GM10248 (cell line): ENCODE data around the gene CDC6.

ENCODE experiments used
- CTCF ChIA-PET: fragments of 300-600 bp; sonication (Branson Sonifier 250); formaldehyde crosslinking; extraction: SDS; loops from one replicate; lab custom pipeline; 2021; ENCODE audit warnings: antibody characterized with exemption; lab: Yijun Ruan, JAX
- POLR2A ChIA-PET: fragments of 350-650 bp; sonication (Branson Sonifier 250); formaldehyde crosslinking; extraction: SDS; loops from one replicate; lab custom pipeline; 2020; ENCODE audit warnings: antibody characterized with exemption; lab: Yijun Ruan, JAX
- DNase-seq: peaks from one replicate; pipeline ENCODE4 v3.0.0; 2012; ENCODE audit errors: extremely low spot score
- CTCF ChIP-seq: IDR thresholded peaks from 2 replicates; pipeline ENCODE4 v1.5.1; 2012; ENCODE audit warnings: mild to moderate bottlenecking, low read depth; ENCODE audit errors: extremely low read depth, missing control alignments, control extremely low read depth

Gene CDC6

GRCh38 chr17:40312893-40313667 lies 25.4 kb downstream of the CDC6 start:
- ChIA-PET CTCF (interaction anchor here (0.8 to 30.0 kb wide), 4 partner anchors 9 to 44 kb away, joined by 3 to 604 read pairs (median 86); partner anchors contain the start of genes GJD3 and RARA), POLR2A (no interaction called here)

GRCh38 chr17:40313668-40314583 lies 26.2 kb downstream of the CDC6 start:
- no peak for TF ChIP-seq CTCF
- POLR2A ChIA-PET, result no interaction called here
- no peak for DNase-seq
- CTCF ChIA-PET, result interaction anchor here (15.6 to 30.0 kb wide), 2 partner anchors 10 to 43 kb away, joined by 163 to 604 read pairs; partner anchors contain the start of genes GJD3 and RARA

More at GRCh38 chr17:40312893-40313667, 25.4 kb downstream of the CDC6 start:
- DNase-seq, result no peak
- no peak for TF ChIP-seq CTCF

- TF ChIP-seq CTCF, result no peak
- ChIA-PET CTCF (interaction anchor here (15.6 to 30.0 kb wide), 2 partner anchors 10 to 42 kb away, joined by 163 to 604 read pairs; partner anchors contain the start of genes GJD3 and RARA), POLR2A (no interaction called here)
- DNase-seq, result no peak
These were observed 26.9 kb downstream of the CDC6 start for GRCh38 chr17:40314584-40314956.

GRCh38 chr17:40315206-40315605 lies 27.5 kb downstream of the CDC6 start:
- DNase-seq, result no peak
- TF ChIP-seq CTCF, result no peak
- ChIA-PET POLR2A (no interaction called here), CTCF (interaction anchor here (0.8 to 30.0 kb wide), 6 partner anchors 11 to 241 kb away, joined by 3 to 604 read pairs (median 8); partner anchors contain the start of genes GJD3 and RARA)

GRCh38 chr17:40315678-40316570 lies 28.2 kb downstream of the CDC6 start:
- POLR2A ChIA-PET, result no interaction called here

More at GRCh38 chr17:40315678-40316570, 28.2 kb downstream of the CDC6 start:
- TF ChIP-seq CTCF, result no peak
- DNase-seq, result no peak
- CTCF ChIA-PET, result interaction anchor here (0.8 to 30.0 kb wide), 7 partner anchors 10 to 241 kb away, joined by 3 to 604 read pairs (median 4); partner anchors contain the start of genes GJD3 and RARA
